Astrocyte (in vitro differentiated cells and primary cell): Measurements from ENCODE around the gene WNT9A. TPM values are rescaled to one million over a fixed set of nuclear protein-coding genes. Genes with fewer than 3 reads are reported as not detected.

Experiments
- DNase-seq: peaks from one replicate; pipeline ENCODE4 v3.0.0-alpha.2; 2010; ENCODE audit warnings: low read depth
- FAIRE-seq: peaks from 2 replicates; lab custom pipeline; 2011; peaks lifted over from hg19 to GRCh38; lab: Jason Lieb, UNC
- H2AFZ ChIP-seq: 2 replicates; pipeline ENCODE4 v1.6.0; 2012; ENCODE audit warnings: low read depth, low read length, inconsistent platforms
- H3K27ac ChIP-seq: 2 replicates; pipeline ENCODE4 v1.5.1; 2011; ENCODE audit warnings: low read depth, low read length, inconsistent platforms
- H3K27me3 ChIP-seq: 2 replicates; pipeline ENCODE4 v1.6.0; 2011; ENCODE audit warnings: low read length, inconsistent platforms; ENCODE audit not compliant: insufficient read depth
- H3K36me3 ChIP-seq: 2 replicates; pipeline ENCODE4 v1.5.1; 2011; ENCODE audit warnings: low read length, inconsistent platforms; ENCODE audit not compliant: insufficient read depth
- H3K4me1 ChIP-seq: 2 replicates; pipeline ENCODE4 v1.5.1; 2011; ENCODE audit warnings: low read length, inconsistent platforms; ENCODE audit not compliant: insufficient read depth
- H3K4me2 ChIP-seq: 2 replicates; pipeline ENCODE4 v1.6.0; 2012; ENCODE audit warnings: low read length, inconsistent platforms
- H3K4me3 ChIP-seq: 2 replicates; pipeline ENCODE4 v1.5.1; 2011; ENCODE audit warnings: low read depth, mild to moderate bottlenecking, low read length, inconsistent platforms; ENCODE audit not compliant: insufficient read depth
- H3K79me2 ChIP-seq: 2 replicates; pipeline ENCODE4 v1.6.0; 2012; ENCODE audit warnings: mild to moderate bottlenecking, low read length, inconsistent platforms; ENCODE audit not compliant: insufficient read depth
- H3K9ac ChIP-seq: 2 replicates; pipeline ENCODE4 v1.6.0; 2012; ENCODE audit warnings: mild to moderate bottlenecking, low read length, inconsistent platforms
- H3K9me3 ChIP-seq: 2 replicates; pipeline ENCODE4 v1.5.1; 2012; ENCODE audit warnings: low read depth, mild to moderate bottlenecking, low read length, inconsistent platforms; ENCODE audit not compliant: insufficient read depth
- H4K20me1 ChIP-seq: 2 replicates; pipeline ENCODE4 v1.6.0; 2012; ENCODE audit warnings: low read length, inconsistent platforms; ENCODE audit not compliant: insufficient read depth
- H3K27ac Mint-ChIP-seq: one replicate; pipeline ENCODE4 v1.8.0; 2021; ENCODE audit warnings: mild to moderate bottlenecking, mixed read lengths; ENCODE audit not compliant: unreplicated experiment
- H3K27me3 Mint-ChIP-seq: one replicate; pipeline ENCODE4 v1.8.0; 2021; ENCODE audit warnings: low read depth, mixed read lengths; ENCODE audit not compliant: unreplicated experiment
- H3K36me3 Mint-ChIP-seq: one replicate; pipeline ENCODE4 v1.8.0; 2021; ENCODE audit warnings: low read depth, mixed read lengths; ENCODE audit not compliant: unreplicated experiment
- H3K4me1 Mint-ChIP-seq: one replicate; pipeline ENCODE4 v1.8.0; 2021; ENCODE audit warnings: low read depth, mixed read lengths; ENCODE audit not compliant: unreplicated experiment
- H3K4me3 Mint-ChIP-seq: one replicate; pipeline ENCODE4 v1.8.0; 2021; ENCODE audit warnings: mild to moderate bottlenecking, moderate library complexity, mixed read lengths; ENCODE audit not compliant: unreplicated experiment
- H3K9me3 Mint-ChIP-seq: one replicate; pipeline ENCODE4 v1.8.0; 2021; ENCODE audit warnings: mild to moderate bottlenecking, mixed read lengths; ENCODE audit not compliant: unreplicated experiment
- EZH2 ChIP-seq: IDR thresholded peaks from 2 replicates; pipeline ENCODE4 v1.6.1; 2012; ENCODE audit warnings: mild to moderate bottlenecking, low read length, inconsistent platforms; ENCODE audit not compliant: insufficient read depth
- total RNA-seq: library from RNA; stranded (reverse); gene quantifications from 2 replicates; pipeline ENCODE4 v1.2.1, GENCODE V29; 2021
- TF ChIP-seq, protein P1 (sequence below): IDR thresholded peaks from 2 replicates; pipeline ENCODE4 v1.5.1; 2011; ENCODE audit warnings: low read depth, mild to moderate bottlenecking, inconsistent platforms, low read length, moderate library complexity; ENCODE audit not compliant: insufficient read depth

Gene WNT9A
- total RNA-seq, 1 donor from 2014 or later = 4.1 TPM

DNA sequence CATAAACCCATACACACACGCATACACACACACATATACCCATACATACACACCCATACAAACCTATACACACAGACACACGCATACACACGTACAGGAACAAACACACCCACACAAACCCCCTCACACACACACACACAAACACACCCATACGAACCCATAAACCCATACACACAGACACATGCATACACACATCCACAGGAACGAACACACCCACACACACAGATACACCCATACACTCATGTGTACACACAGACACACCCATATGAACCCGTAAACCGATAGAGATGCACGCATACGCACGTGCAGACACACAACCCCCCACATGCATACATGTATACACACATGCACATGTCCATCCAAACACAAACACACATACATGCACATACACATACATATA lies 9.5 kb downstream of the WNT9A start:
- Histone ChIP-seq H3K4me2 (no peak overlapping the region), H3K79me2 (no peaks in the 10 kb centered on the region), H3K27me3 (no peaks in the 10 kb centered on the region), H2AFZ (no peak overlapping the region), H3K36me3 (no peaks in the 10 kb centered on the region), H4K20me1 (peaks cover 12% of the 10 kb centered on the region), H3K9me3 (peaks cover 19% of the 10 kb centered on the region), H3K9ac (no peak overlapping the region), H3K4me1 (no peaks in the 10 kb centered on the region), H3K27ac (no peak overlapping the region), H3K4me3 (no peak overlapping the region)
- H3K4me3 Mint-ChIP-seq = no peak overlapping the region
- H3K9me3 Mint-ChIP-seq = peaks cover 27% of the 10 kb centered on the region
- FAIRE-seq (no peak), DNase-seq (no peak)
- H3K27me3 Mint-ChIP-seq = peaks cover 2% of the 10 kb centered on the region
- peaks cover 10% of the 10 kb centered on the region for H3K36me3 Mint-ChIP-seq
- TF ChIP-seq EZH2 = no peak
- TF ChIP-seq, protein P1, sequence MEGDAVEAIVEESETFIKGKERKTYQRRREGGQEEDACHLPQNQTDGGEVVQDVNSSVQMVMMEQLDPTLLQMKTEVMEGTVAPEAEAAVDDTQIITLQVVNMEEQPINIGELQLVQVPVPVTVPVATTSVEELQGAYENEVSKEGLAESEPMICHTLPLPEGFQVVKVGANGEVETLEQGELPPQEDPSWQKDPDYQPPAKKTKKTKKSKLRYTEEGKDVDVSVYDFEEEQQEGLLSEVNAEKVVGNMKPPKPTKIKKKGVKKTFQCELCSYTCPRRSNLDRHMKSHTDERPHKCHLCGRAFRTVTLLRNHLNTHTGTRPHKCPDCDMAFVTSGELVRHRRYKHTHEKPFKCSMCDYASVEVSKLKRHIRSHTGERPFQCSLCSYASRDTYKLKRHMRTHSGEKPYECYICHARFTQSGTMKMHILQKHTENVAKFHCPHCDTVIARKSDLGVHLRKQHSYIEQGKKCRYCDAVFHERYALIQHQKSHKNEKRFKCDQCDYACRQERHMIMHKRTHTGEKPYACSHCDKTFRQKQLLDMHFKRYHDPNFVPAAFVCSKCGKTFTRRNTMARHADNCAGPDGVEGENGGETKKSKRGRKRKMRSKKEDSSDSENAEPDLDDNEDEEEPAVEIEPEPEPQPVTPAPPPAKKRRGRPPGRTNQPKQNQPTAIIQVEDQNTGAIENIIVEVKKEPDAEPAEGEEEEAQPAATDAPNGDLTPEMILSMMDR = no peak
- peak overlapping the region; percentile 4 for H3K27ac Mint-ChIP-seq
- peaks cover 3% of the 10 kb centered on the region for H3K4me1 Mint-ChIP-seq

DNA sequence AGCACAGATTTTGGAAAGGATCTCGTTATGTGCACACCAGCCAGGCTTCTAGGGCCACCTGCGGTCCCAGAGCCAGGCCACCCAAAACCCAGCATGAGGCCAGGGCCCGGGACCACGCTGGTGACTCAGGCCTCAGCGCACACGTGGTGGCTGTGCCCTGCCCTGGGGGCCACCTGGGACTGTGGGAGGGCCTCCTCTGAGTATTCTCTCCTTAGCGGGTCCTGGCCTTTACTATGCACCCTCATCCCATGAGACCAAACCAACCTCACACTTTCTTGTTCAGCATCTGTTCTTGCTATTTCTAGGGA lies 9.9 kb downstream of the WNT9A start:
- peaks cover 3% of the 10 kb centered on the region for H3K4me1 Mint-ChIP-seq
- H3K9me3 Mint-ChIP-seq = peaks cover 27% of the 10 kb centered on the region
- peaks cover 2% of the 10 kb centered on the region for H3K27me3 Mint-ChIP-seq
- no peak overlapping the region for H3K4me3 Mint-ChIP-seq
- TF ChIP-seq EZH2 = no peak
- TF ChIP-seq, protein P1 = no peak
- H3K9ac ChIP-seq = no peak overlapping the region
- no peaks in the 10 kb centered on the region for H3K4me1 ChIP-seq
- H3K4me3 ChIP-seq = no peak overlapping the region
- no peaks in the 10 kb centered on the region for H3K36me3 ChIP-seq
- H3K27me3 ChIP-seq = no peaks in the 10 kb centered on the region
- no peak overlapping the region for H2AFZ ChIP-seq
- H3K79me2 ChIP-seq = no peaks in the 10 kb centered on the region
- H3K27ac Mint-ChIP-seq = no peak overlapping the region
- H3K9me3 ChIP-seq = peaks cover 19% of the 10 kb centered on the region
- peaks cover 12% of the 10 kb centered on the region for H4K20me1 ChIP-seq
- no peak for DNase-seq
- H3K4me2 ChIP-seq = no peak overlapping the region
- FAIRE-seq = no peak
- H3K27ac ChIP-seq = no peak overlapping the region
- peaks cover 10% of the 10 kb centered on the region for H3K36me3 Mint-ChIP-seq

DNA sequence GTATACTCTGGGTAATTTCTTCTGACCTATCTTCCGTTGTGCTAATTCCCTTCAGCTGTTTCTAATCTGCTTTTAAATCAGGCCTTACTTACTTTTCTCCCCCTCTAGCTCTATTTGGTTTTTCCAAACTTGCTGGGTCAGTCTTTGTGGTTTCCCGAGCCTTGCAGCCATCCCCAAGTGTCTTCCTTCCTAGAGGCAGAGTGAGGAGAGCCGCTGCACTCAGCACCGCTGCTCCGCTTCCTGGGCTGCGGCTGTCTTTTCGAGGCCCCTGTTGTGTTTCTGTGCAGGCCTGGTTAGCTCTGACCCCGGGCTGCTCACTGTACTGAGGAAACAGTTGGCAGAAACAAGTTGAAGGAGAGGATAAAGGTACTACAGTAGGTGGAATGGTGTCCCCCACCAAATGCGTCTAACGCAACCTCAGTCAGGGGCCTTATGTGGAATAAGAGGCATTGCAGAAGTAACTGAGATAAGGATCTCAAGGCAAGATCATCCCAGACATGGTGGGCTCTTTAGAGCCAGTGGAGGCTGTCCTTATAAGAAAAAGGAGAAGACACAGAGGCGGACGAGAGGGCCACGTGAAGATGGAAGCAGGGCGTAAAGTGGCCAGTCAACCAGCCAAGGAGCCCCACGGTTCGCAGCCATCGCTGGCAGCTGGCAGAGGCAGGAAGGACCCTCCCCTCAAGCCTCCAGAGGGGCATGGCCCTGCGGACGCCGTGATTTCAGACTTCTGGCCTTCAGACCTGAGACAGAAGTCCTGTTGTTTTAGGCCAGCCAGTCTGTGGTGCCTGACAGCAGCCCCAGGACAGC lies 10.5 kb downstream of the WNT9A start:
- Mint-ChIP-seq H3K27me3 (peaks cover 2% of the 10 kb centered on the region), H3K9me3 (peaks cover 27% of the 10 kb centered on the region), H3K27ac (no peak overlapping the region), H3K4me1 (peaks cover 3% of the 10 kb centered on the region), H3K36me3 (peaks cover 10% of the 10 kb centered on the region), H3K4me3 (no peak overlapping the region)
- TF ChIP-seq, protein P1 = no peak
- no peak for TF ChIP-seq EZH2
- no peak overlapping the region for H3K4me3 ChIP-seq
- H3K79me2 ChIP-seq = no peaks in the 10 kb centered on the region
- peaks cover 19% of the 10 kb centered on the region for H3K9me3 ChIP-seq
- no peak overlapping the region for H3K4me2 ChIP-seq
- no peaks in the 10 kb centered on the region for H3K27me3 ChIP-seq
- FAIRE-seq (no peak), DNase-seq (no peak)
- H3K9ac ChIP-seq = no peak overlapping the region
- H3K36me3 ChIP-seq = no peaks in the 10 kb centered on the region
- peaks cover 12% of the 10 kb centered on the region for H4K20me1 ChIP-seq
- no peak overlapping the region for H2AFZ ChIP-seq
- no peaks in the 10 kb centered on the region for H3K4me1 ChIP-seq
- no peak overlapping the region for H3K27ac ChIP-seq
